HEK293 (cell line): Measurements from ENCODE around the gene ZNF101.

Experiments
- AEBP2 ChIP-seq: fragments of 450-650 bp; formaldehyde crosslinking; IDR thresholded peaks from 2 replicates; pipeline ENCODE4 v1.5.1; 2016; ENCODE audit warnings: missing biosample characterization, missing genetic modification characterization, borderline replicate concordance
- GLIS2 ChIP-seq: fragments of 450-650 bp; formaldehyde crosslinking; IDR thresholded peaks from 2 replicates; pipeline ENCODE4 v1.5.1; 2016; ENCODE audit warnings: missing biosample characterization, missing genetic modification characterization
- RBAK ChIP-seq: fragments of 450-650 bp; formaldehyde crosslinking; IDR thresholded peaks from 2 replicates; pipeline ENCODE4 v1.5.1; 2016; ENCODE audit warnings: missing biosample characterization, missing genetic modification characterization
- SCRT2 ChIP-seq: fragments of 450-650 bp; formaldehyde crosslinking; IDR thresholded peaks from 2 replicates; pipeline ENCODE4 v1.5.1; 2016; ENCODE audit warnings: missing biosample characterization, missing genetic modification characterization
- ZBTB49 ChIP-seq: fragments of 450-650 bp; formaldehyde crosslinking; IDR thresholded peaks from 2 replicates; pipeline ENCODE4 v1.5.1; 2016; ENCODE audit warnings: missing biosample characterization, missing genetic modification characterization, low read depth
- ZBTB6 ChIP-seq: fragments of 450-650 bp; formaldehyde crosslinking; IDR thresholded peaks from 2 replicates; pipeline ENCODE4 v1.5.1; 2017; ENCODE audit warnings: missing biosample characterization, missing genetic modification characterization
- ZFHX2 ChIP-seq: fragments of 450-650 bp; formaldehyde crosslinking; conservative IDR thresholded peaks from 2 replicates; pipeline ENCODE4 v1.5.1; 2016; ENCODE audit warnings: missing biosample characterization, missing genetic modification characterization
- ZFP37 ChIP-seq: fragments of 450-650 bp; formaldehyde crosslinking; IDR thresholded peaks from 2 replicates; pipeline ENCODE4 v1.5.1; 2016; ENCODE audit warnings: missing biosample characterization, missing genetic modification characterization
- ZNF10 ChIP-seq: fragments of 450-650 bp; formaldehyde crosslinking; IDR thresholded peaks from 2 replicates; pipeline ENCODE4 v1.5.1; 2017; ENCODE audit warnings: missing biosample characterization, missing genetic modification characterization
- ZNF18 ChIP-seq: fragments of 450-650 bp; formaldehyde crosslinking; IDR thresholded peaks from 2 replicates; pipeline ENCODE4 v1.5.1; 2016; ENCODE audit warnings: missing biosample characterization, missing genetic modification characterization
- ZNF2 ChIP-seq: fragments of 450-650 bp; formaldehyde crosslinking; IDR thresholded peaks from 2 replicates; pipeline ENCODE4 v1.5.1; 2016; ENCODE audit warnings: missing biosample characterization, missing genetic modification characterization
- ZNF239 ChIP-seq: fragments of 450-650 bp; formaldehyde crosslinking; IDR thresholded peaks from 2 replicates; pipeline ENCODE4 v1.5.1; 2016; ENCODE audit warnings: missing biosample characterization, missing genetic modification characterization
- ZNF324 ChIP-seq: fragments of 450-650 bp; formaldehyde crosslinking; IDR thresholded peaks from 2 replicates; pipeline ENCODE4 v1.5.1; 2016; ENCODE audit warnings: missing biosample characterization, missing genetic modification characterization
- ZNF335 ChIP-seq: fragments of 450-650 bp; formaldehyde crosslinking; conservative IDR thresholded peaks from 2 replicates; pipeline ENCODE4 v1.5.1; 2016; ENCODE audit warnings: missing biosample characterization, missing genetic modification characterization
- ZNF398 ChIP-seq: fragments of 450-650 bp; formaldehyde crosslinking; IDR thresholded peaks from 2 replicates; pipeline ENCODE4 v1.5.1; 2017; ENCODE audit warnings: missing biosample characterization, missing genetic modification characterization
- ZNF488 ChIP-seq: fragments of 450-650 bp; formaldehyde crosslinking; IDR thresholded peaks from 2 replicates; pipeline ENCODE4 v1.5.1; 2016; ENCODE audit warnings: missing biosample characterization, missing genetic modification characterization
- ZNF549 ChIP-seq: fragments of 450-650 bp; IDR thresholded peaks from 2 replicates; pipeline ENCODE4 v1.5.1; 2018; ENCODE audit warnings: missing biosample characterization, missing genetic modification characterization, mild to moderate bottlenecking, inconsistent platforms, moderate library complexity
- ZNF610 ChIP-seq: fragments of 450-650 bp; formaldehyde crosslinking; IDR thresholded peaks from 2 replicates; pipeline ENCODE4 v1.5.1; 2016; ENCODE audit warnings: missing biosample characterization, missing genetic modification characterization, borderline replicate concordance
- ZNF645 ChIP-seq: fragments of 450-650 bp; formaldehyde crosslinking; IDR thresholded peaks from 2 replicates; pipeline ENCODE4; 2016; ENCODE audit warnings: missing biosample characterization, missing genetic modification characterization
- ZNF692 ChIP-seq: fragments of 450-650 bp; formaldehyde crosslinking; IDR thresholded peaks from 2 replicates; pipeline ENCODE4 v1.5.1; 2016; ENCODE audit warnings: missing biosample characterization, missing genetic modification characterization
- ZSCAN23 ChIP-seq: fragments of 450-650 bp; formaldehyde crosslinking; IDR thresholded peaks from 2 replicates; pipeline ENCODE4 v1.5.1; 2016; ENCODE audit warnings: missing biosample characterization, missing genetic modification characterization
- ZSCAN5A ChIP-seq: fragments of 450-650 bp; formaldehyde crosslinking; IDR thresholded peaks from 2 replicates; pipeline ENCODE4 v1.5.1; 2016; ENCODE audit warnings: missing biosample characterization, missing genetic modification characterization

Gene ZNF101

GRCh38 chr19:19668230-19669012 lies at the start of gene ZNF101 (continued):
- TF ChIP-seq ZNF324 (tag by site-specific recombination) (no peak), ZFHX2 (0 out of 2 replicates have a peak, but pooled peaks have one; percentile 41), ZNF10 (tag by site-specific recombination) (no peak), ZBTB6 (no peak), ZNF488 (no peak), ZNF18 (no peak), ZNF692 (0 out of 2 replicates have a peak, but pooled peaks have one; percentile 21), ZNF239 (no peak), RBAK (tag by site-specific recombination) (no peak), ZNF610 (tag by site-specific recombination) (no peak), ZNF645 (tag by site-specific recombination) (no peak), ZNF398 (tag by site-specific recombination) (no peak), GLIS2 (tag by site-specific recombination) (peak; percentile 78), ZNF549 (tag by site-specific recombination) (no peak), ZFP37 (tag by site-specific recombination) (no peak), ZBTB49 (tag by site-specific recombination) (no peak), ZSCAN23 (tag by site-specific recombination) (no peak), AEBP2 (tag by site-specific recombination) (no peak), ZSCAN5A (tag by site-specific recombination) (no peak), ZNF335 (peak; percentile 34; the same call in 1 of the 2 replicates), SCRT2 (tag by site-specific recombination) (no peak), ZNF2 (no peak)
